Left cardiac atrium (tissue), 4 donors: Measurements from ENCODE around the gene FOXD1. TPM values are rescaled to one million over a fixed set of nuclear protein-coding genes. Genes with fewer than 3 reads are reported as not detected.
"Not testable (repeated sequence)": the region's sequence is repeated elsewhere in the genome, so short reads cannot be mapped to it uniquely, and the experiment has no call there.

Source experiments
- ATAC-seq, 2 donors: fragments of 200-7000 bp; cut with Tn5 transposase; one replicate each; pipeline ENCODE4 v1.9.1; 2020; ENCODE audit warnings: mild to moderate bottlenecking in 2 of 2, moderate library complexity in 2 of 2
- DNase-seq: peaks from one replicate; pipeline ENCODE4 v3.0.0-alpha.2; 2020
- intact Hi-C, 2 donors: fragments of 100-400 bp; cut with DNase I; formaldehyde crosslinking; loops; one replicate each; pipeline versions ENCODE4 v1.14.1 to v1.15.1; 2022 to 2023
- total RNA-seq, 2 donors: library from RNA; stranded (reverse); fragmentation: NEBNext Ultra II Directional; extraction: Animal tissue kit (Norgen Biotek cat#: 25700); gene quantifications; one replicate each; pipeline ENCODE4 v1.2.1, GENCODE V29; 2021
- donor health status: DM: no; HTN: yes; CAD: no.
- donor health status: DM: no; HTN: yes; CAD: no; lungs with severe emphysema.
- donor health status: DM: yes; HTN: yes; CAD: no.
- donor health status: Dilated cardiomyopathy.

The FOXD1 gene
- total RNA-seq, 2 donors from 2014 or later, result 0.09 to 0.10 TPM

DNA sequence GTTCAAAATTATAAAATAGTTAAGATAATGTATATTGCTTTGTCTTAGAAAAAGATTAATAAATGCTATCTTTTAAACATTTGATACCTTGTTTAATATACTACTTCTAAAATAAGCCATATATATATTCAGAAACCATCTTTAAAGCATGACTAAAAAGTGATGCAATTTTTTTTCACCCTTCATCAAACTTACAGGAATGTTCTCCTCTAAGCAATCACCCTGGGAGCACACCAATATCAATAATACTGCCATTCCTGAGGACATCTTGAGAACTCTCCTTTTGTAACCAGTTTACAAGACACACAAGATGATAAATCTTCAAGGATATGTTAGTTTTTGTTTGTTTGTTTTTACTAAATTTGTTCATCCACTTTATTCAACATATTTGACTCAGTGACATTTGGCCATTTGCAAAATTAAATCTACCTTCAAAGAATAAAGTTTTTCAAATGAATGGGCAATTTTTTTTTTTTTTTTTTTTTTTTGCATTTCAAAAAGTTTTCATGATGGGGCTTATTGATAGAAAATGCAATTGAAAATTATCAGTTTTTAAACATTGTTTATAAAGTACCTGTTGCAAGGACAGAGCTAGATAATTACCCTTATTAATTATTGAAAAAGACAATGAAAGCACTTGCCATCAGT lies 17.2 kb downstream of the FOXD1 start:
- DNase-seq (no peak), ATAC-seq (no peak)
- intact Hi-C loops, result no loop called here

GRCh38 chr5:73426034-73426433 lies 22.5 kb downstream of the FOXD1 start:
- DNase-seq, result no peak
- intact Hi-C loops, result no loop called here
- no peak for ATAC-seq

DNA sequence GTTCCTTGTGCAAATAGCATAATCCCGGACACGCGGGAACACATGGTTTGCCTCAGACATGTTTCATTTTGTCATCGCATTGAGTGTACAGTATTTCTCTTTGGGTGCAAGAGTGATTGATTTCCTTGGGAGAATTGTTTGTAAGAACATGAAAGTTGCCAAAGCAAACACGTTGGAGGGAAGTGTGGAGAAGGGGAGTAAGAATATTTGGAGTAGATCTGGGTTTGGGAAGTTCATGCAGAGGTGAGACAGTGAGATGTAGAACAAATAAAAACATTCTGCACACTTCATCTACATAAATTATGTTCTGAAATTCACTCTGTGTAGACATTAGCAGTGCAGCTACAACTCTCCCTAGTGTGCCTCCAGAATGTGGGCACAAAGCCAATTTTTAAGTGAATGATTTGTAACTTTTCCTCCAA lies 24.0 kb downstream of the FOXD1 start:
- DNase-seq (no peak), ATAC-seq (no peak)
- intact Hi-C loops, result no loop called here

DNA sequence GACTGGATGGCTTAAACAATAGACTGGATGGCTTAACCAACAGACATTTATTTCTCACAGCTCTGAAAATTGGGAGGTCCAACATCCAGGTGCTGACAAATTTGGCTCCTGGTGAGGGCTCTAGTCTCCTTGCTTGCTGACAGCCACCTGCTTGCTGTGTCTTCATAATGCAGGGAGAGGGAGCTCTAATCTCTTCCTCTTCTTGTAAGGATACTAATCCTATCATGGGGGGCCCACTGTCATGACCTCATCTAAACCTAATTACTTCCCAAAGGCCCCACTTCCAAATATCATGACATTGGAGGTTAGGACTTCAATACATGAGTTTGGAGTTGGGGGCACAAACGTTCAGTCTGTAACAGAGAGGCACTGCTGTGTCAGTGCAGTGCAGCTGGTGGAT lies 26.4 kb downstream of the FOXD1 start:
- ATAC-seq (no peak), DNase-seq (no peak)
- intact Hi-C loops, result no loop called here

DNA sequence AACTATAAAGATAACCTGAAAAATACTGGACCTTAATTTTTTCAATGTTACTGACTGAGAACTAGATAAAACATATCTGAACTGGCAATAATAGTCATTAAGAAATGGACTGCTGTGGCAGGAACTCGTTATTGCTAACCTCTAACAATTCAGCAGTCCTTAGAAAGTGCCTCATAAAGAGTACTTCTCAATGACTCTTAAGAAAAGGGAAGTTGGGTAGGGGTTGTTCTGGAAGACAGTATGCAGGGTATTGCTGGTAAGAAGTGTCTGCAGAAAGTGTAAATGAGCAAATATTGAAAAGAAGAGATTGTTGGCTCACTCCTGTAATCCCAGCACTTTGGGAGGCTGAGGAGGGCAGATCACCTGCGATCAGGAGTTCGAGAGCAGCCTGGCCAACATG lies 27.9 kb downstream of the FOXD1 start:
- intact Hi-C loops, result no loop called here
- no peak for ATAC-seq

DNA sequence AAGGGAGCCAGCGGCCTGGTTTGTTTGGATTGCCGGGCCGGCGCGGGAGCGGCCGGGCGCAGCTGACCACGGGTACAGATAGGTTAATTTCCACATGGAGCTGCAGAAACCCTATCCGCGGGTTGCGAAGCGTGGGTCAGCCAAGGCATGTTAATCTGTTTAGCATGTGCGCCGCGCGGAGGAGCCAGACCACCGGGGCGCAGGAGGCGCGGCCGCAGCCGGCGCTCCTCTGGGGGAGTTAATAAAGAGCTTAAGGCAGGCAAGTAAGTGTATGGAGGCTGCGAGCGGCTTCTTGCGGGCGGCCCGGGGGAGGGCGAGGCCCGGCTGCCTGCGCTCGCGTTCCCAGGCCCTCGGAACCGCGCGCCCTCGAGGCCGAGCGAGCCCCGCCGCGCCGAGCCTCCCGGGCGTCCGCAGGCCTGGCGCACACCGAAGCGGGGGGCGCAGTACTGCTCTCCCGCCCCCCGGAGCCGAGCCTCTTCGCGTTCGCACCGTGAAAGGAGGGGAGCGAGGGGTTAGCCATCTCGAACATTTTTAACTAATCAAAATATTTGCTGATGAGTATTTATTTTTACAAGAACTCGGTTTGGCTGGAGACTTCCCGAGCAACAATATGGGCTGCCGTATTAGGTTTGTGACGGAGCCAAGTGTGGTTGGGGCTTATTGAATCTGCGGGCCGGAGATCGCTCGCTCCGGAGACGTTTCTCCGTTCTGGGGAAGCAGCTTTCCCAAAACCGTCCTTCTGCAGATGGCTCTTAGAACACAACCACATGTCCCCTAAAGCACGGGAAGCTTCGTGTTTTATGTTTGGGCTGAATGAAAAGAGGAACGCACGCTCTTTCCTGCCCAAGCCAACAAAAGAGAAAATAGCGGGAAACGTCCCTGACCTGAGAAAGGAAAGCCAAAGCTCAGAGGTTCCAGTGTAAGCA lies 28.8 kb downstream of the FOXD1 start:
- intact Hi-C loops, result no loop called here
- no peak for DNase-seq
- peak; percentile 58 to 65 for ATAC-seq

More for the DNA sequence above, 27.9 kb downstream of the FOXD1 start:
- DNase-seq, result no peak

- ATAC-seq (no peak), DNase-seq (no peak)
- intact Hi-C loops, result no loop called here
These were observed 29.5 kb downstream of the FOXD1 start for GRCh38 chr5:73419117-73419464.

DNA sequence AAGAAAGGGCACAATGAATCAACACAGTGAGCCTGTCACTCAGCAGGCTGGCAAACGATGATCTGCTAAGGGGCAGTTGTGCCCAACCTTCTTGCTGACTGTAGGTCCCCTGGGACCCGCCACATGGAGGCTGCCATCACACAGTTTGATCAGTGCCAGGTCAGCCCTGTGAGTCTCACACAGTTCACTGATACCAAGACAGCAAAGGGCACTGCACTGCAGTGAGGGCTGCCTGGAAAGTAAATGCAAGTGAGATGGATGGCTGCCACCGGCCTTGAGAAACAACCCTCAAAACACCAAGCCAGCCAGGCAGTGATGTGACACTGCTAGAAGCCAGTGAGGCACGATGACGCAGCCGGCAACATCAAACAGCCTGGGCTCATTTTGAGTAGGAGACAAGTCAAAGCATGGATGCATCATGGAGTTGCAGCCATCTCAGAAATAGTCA lies 30.3 kb downstream of the FOXD1 start:
- intact Hi-C loops, result no loop called here
- ATAC-seq (no peak), DNase-seq (no peak)

DNA sequence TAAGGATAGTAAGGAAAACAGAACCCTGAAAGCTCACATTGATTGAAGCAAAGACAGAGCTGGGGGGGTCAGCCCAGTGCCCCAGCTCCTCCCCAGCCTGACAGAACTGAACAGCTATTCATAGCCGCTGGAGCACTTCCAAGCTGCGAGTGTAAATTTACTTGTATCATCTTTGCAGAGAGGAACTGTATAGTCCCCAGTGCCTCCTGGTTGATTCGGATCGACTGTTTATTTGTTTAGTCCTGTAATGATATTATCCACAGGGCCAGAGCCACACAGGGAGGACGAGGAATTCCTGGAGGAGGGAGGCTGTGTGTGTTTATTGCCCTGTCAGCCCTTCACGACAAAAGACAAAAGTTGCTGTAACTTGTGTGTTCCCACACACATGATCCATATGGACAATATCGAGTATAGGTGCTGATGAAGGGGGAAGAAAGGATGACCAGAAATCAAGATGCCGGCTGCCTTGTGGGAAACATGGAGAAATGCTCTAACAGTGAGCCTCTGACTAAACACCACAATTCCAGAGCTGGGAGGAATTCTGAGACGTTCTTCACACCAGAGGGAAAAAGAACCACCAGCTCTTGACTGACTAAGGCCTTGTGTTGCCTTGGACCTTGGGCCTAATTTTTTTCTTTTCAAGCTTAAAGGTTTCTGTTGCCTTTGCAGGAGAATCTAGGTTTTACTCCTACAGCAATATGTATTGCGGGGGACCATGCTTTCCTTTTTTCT lies 31.1 kb downstream of the FOXD1 start:
- ATAC-seq (no peak), DNase-seq (no peak)
- intact Hi-C loops, result no loop called here

GRCh38 chr5:73415617-73416016 lies 33.0 kb downstream of the FOXD1 start:
- DNase-seq (no peak), ATAC-seq (no peak)
- intact Hi-C loops, result no loop called here

- DNase-seq, result no peak
- no peak for ATAC-seq
- intact Hi-C loops, result no loop called here
These were observed 33.4 kb downstream of the FOXD1 start for GRCh38 chr5:73415171-73415570.

- ATAC-seq, result no peak
- intact Hi-C loops, result no loop called here
- DNase-seq, result no peak
These were observed 36.0 kb downstream of the FOXD1 start for GRCh38 chr5:73412597-73412988.

- ATAC-seq (no peak), DNase-seq (no peak)
- intact Hi-C loops, result no loop called here
These were observed 36.5 kb downstream of the FOXD1 start for GRCh38 chr5:73411936-73412596.

DNA sequence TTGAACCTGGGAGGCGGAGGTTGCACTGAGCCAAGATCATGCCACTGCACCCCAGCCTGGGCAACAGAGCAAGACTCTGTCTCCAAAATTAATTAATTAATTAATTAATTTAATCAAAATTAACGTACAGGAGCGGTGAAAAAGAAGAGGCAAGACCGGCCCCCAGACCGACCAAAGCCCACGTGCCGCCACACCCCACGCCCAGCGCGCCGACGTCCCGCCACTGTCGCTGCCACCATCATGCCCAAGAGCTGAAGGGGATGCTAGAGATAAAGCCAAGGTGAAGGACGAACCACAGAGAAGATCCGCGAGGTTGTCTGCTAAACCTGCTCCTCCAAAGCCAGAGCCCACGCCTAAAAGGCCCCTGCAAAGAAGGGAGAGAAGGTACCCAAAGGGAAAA lies 38.6 kb downstream of the FOXD1 start:
- DNase-seq, intact Hi-C loops, ATAC-seq: not testable (repeated sequence)

DNA sequence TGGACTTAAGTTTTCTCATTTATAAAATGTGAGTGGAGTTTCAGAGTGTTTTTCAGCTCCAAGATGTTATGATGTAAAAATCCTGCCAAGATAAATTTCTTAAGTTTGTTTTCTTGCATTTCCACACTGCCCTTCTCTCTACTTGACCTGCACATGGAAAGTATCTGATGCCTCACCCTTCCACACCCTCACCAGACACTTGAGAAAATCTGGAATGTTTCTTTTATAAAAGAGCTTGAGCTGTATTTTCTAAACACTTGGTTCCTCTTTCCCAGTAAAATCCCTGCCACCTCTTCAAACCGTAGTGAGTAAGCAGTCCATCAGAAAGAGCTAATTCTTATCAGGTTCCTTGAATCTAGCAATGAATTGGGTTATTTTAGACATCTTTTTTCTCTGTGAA lies 42.9 kb downstream of the FOXD1 start:
- ATAC-seq (no peak), DNase-seq (no peak)
- intact Hi-C loops, result no loop called here

DNA sequence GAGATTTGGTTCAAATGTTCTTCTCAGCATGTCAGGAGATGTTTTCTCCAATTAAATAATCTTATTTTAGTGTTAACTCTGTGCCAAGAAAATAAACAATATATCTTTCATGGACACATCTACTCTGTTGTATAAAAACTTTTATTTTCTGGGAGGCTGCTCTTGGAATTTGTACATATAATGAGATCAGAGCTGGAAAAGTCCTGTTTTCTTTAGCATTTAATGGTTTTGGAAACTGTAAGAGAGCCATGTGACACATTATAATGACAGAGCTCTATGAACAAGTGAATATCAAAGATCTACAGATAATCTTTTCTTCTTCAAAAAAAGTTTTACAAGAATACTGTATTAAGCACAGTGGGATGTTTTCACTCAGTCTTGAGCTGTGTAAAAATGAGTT lies 48.8 kb downstream of the FOXD1 start:
- no peak for ATAC-seq
- intact Hi-C loops, result no loop called here
- DNase-seq, result no peak
